OCI-M2 (cell line): ENCODE measurements around the gene USP43.

Experiments
- DNase-seq: peaks from one replicate; lab custom pipeline; 2025; ENCODE audit not compliant: unreplicated experiment; lab: John Stamatoyannopoulos, UW

Gene USP43

DNA sequence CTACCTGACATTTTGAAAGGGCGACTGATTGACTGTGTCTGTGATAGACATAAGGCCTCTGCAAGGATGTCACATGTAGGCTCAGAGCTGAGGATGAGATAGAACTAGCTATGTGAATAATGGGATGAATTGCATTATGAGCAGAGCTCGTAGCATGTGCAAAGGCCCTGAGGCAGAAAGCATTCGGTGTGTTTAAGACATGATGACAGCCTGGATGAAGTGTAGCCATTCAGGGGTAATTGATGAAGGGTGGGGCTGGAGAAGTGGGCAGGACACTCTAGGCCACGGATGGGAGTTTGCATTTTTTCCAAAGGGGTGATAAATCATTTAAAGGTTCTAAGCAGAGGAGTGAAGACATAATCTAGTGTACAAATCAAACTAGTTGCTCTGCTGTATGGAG is 62.6 kb downstream of the USP43 start:
- no peak for DNase-seq

DNA sequence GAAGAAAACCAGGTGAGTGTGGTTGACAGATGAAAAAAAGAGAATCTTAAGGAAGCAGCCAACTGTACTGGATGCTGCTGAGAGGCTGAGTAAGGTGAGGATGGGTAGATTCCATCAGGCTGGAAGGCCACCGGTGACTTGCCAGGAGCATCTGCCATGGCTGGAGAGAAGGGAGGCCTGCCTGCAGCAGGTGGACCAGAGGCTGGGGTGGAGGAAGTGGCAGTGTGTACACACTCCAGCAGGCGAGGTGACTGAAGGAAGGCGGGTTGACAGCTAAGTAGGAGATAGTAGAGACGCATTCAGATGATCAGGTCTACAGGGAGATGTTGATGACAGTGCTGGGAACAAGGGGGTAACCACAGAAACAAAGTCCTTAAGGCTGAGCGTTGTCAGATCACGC is 69.5 kb downstream of the USP43 start:
- DNase-seq, result no peak

DNA sequence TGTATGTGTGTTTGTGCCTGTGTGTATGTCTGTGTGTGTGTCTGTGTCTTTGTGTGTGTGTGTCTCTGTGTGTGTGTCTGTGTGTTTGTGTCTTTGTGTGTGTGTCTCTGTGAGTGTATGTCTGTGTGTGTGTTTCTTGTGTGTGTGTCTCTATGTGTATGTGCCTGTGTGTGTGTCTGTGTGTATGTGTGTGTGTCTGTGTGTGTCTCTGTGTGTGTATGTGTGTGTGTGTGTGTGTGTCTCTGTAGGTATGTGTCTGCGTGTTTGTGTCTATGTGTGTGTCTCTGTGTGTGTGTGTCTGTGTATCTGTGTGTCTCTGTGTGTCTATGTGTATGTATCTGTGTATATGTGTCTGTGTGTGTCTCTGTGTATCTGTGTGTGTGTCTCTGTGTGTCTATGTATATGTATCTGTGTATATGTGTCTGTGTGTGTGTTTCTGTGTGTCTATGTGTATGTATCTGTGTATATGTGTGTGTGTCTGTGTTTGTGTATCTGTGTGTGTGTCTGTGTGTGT is 70.2 kb downstream of the USP43 start:
- DNase-seq, result no peak

DNA sequence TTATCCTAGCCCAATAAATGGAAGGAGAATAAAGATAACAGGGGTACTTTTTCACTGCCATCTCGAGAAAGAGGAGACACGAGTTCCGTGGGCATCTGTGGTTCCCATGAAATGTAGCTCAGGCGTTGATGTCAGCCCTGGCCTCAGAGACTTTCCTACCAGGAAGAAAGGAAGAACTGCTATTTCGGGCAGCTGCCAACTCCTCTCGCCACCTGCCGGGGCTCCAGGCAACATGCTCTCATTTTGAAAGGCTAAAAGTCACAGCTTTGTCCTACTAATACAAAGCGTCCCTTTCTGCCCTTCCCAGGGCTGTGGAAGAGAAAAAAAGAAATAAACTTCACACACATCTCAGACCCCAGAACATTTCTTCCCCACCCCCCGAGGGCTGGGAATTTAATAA is 80.3 kb downstream of the USP43 start:
- no peak for DNase-seq

- no peak for DNase-seq
These were observed 81.0 kb downstream of the USP43 start for GRCh38 chr17:9726291-9726690.

GRCh38 chr17:9728005-9728404 is 82.7 kb downstream of the USP43 start:
- DNase-seq, result no peak

- no peak for DNase-seq
These were observed 83.2 kb downstream of the USP43 start for GRCh38 chr17:9728564-9728963.

- DNase-seq, result no peak
These were observed 83.8 kb downstream of the USP43 start for GRCh38 chr17:9729034-9729650.

GRCh38 chr17:9729735-9730420 is 84.6 kb downstream of the USP43 start:
- DNase-seq, result no peak

- DNase-seq, result no peak
These were observed 105.2 kb downstream of the USP43 start for GRCh38 chr17:9750524-9750923.

- no peak for DNase-seq
These were observed 109.8 kb downstream of the USP43 start for GRCh38 chr17:9755083-9755482.

DNA sequence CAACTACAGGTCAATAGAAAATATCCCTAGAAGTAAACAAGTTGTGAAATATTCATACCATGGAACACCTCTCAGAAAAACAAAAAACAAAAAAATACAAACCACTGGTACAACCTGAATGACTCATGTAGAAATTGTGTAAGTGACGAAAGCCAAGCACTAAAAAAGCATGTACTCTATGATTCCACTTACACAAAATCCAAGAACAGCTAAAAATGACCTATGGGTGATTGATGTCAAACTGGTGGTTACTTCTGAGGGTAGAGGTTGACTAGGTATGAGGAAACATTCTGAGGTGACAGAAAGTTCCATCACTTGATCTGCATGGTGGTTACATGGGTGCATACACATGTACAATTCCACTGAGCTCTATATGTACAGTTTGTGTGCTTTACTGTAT is 114.9 kb downstream of the USP43 start:
- DNase-seq, result no peak

DNA sequence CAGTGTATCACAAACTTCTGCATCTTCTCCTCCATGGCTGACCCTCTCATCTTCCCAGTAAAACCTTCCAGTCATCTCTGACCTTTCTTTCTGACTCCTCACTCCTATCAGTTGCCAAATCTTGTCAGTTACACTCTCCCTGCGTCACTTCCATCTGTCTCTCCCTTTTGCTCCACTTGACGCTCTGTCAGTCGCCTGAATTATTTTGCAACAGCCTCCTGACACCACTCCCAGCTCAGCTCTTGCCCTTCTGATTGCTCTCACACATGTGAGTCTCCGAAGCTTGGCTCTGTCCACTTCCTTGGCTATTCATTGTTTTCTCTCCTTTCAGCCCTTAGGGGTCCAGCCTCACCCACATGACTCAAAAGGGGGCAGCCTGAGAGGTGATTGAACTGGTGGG is 118.3 kb downstream of the USP43 start:
- no peak for DNase-seq

- no peak for DNase-seq
These were observed 120.0 kb downstream of the USP43 start for GRCh38 chr17:9765322-9765721.

GRCh38 chr17:9766970-9767369 is 121.7 kb downstream of the USP43 start:
- DNase-seq, result no peak

GRCh38 chr17:9767432-9767991 is 122.2 kb downstream of the USP43 start:
- DNase-seq, result no peak

DNA sequence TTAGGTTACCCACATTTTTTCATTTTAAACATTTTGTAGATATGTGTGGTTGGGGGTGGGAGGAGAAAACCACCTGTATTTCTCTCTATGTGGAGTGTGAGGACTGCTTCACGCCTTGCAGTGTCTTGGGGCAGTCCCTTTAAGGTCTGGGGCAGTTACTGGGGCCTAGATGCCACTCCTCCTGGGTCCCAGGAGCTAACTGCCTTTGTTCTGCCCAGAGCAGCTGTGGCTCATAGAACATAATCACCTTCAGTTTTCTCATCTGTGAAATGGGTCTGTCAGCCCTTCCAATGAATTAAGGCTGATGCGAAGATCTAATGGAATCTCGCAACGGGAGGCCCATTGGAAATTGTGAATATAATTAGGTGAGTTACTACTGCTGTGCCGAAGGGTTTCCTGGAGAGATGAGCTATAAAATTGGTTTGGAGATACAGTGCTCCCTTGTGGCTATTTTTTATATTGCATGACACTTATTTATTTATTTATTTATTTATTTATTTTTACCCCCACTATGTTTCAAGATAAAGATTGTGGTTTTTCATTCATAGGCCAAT is 123.1 kb downstream of the USP43 start:
- no peak for DNase-seq

- DNase-seq, result no peak
These were observed 123.8 kb downstream of the USP43 start for GRCh38 chr17:9769036-9769695.

GRCh38 chr17:9771465-9771864 is 126.1 kb downstream of the USP43 start:
- DNase-seq, result no peak

GRCh38 chr17:9772658-9773057 is 127.3 kb downstream of the USP43 start:
- DNase-seq, result no peak

- DNase-seq, result no peak
These were observed 131.6 kb downstream of the USP43 start for GRCh38 chr17:9776911-9777310.
